ENCODE measurements around the gene COL13A1. TPM values are rescaled to one million over a fixed set of nuclear protein-coding genes. Genes with fewer than 3 reads are reported as not detected.

Gene COL13A1
- total RNA-seq, 1 donor from 2014 or later, result not detected

DNA sequence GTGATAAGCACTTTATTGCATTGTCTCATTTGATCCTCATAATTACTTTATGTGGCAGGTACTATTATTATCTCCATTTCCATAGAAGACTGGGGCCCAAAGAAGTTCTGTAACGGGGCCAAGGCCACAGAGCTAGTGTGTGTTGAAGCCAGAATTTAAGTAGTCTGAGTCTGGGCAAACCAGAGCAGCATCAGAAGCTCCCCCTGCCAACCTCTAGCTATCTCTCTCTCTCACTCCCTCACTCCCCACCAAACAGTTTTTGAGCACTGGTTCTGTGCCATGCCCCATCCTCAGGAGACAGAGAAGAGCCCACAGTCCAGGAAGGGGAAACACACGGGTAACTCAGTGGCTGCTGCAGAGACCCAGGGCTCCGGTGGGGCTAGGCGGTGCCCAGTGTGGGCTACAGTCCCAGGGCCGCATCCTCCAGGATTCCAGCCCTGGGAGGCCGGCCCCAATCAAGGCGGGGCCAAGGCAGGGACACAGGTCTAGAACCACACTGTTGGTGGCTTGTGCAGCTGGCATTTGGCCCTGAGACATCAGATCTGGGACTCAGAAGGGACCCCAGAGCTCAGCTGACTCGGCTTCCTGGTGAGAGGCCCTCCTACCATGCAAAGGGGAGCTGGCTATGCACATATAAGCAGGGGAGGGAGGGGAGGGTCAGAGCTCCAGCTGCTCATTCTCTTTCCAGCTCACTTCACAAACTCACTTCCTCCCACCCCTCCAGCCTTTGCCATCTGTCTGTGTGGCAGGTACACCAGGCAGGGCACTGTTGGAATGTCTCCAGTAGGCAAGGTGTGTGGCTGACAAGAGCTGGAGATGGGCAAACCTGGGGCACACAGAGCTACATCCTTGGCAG lies 34.4 kb downstream of the COL13A1 start:
- intact Hi-C loops (cut with DNase I), result no loop called here
- H3K27ac ChIP-seq, result no peak overlapping the region

DNA sequence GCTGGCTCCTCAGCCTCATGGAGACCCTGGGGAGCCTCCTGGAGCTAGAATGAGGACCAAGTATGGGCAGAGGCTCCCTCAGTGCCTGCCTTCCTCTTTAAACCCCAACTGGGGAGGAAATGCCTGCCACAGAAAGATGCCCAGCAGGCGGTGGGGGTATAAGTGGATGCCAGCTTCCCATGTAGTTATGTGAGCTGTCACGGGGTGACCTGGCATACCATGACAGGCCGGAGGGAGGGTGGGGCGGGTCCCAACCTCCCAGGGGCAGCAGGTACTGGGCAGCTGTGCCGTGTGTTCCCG lies 35.0 kb downstream of the COL13A1 start:
- no peak overlapping the region for H3K4me3 ChIP-seq
- no peak overlapping the region for H3K27ac ChIP-seq
- H3K4me1 ChIP-seq, result no peaks in the 10 kb centered on the region
- H3K27me3 ChIP-seq, result no peaks in the 10 kb centered on the region
- intact Hi-C loops (cut with DNase I), result no loop called here
- no peak for DNase-seq (ENCODE audit: extremely low spot score in 2 of 2)
- no peaks in the 10 kb centered on the region for H3K9me3 ChIP-seq
- no peak for TF ChIP-seq POLR2A (IDR thresholded peaks at IDR 0.05)
- no peak for TF ChIP-seq POLR2AphosphoS5 (IDR thresholded peaks at IDR 0.05; ENCODE audit: insufficient read depth in 1 of 2, low read depth in 1 of 2)
- TF ChIP-seq CTCF (IDR thresholded peaks at IDR 0.05), result no peak
- no peaks in the 10 kb centered on the region for H3K36me3 ChIP-seq

More for the DNA sequence above, 34.4 kb downstream of the COL13A1 start:
- DNase-seq (ENCODE audit: extremely low spot score in 2 of 2), result no peak
- H3K9me3 ChIP-seq, result no peaks in the 10 kb centered on the region
- no peaks in the 10 kb centered on the region for H3K4me1 ChIP-seq
- H3K36me3 ChIP-seq, result no peaks in the 10 kb centered on the region
- H3K27me3 ChIP-seq, result no peaks in the 10 kb centered on the region
- no peak overlapping the region for H3K4me3 ChIP-seq
- no peak for TF ChIP-seq POLR2AphosphoS5 (IDR thresholded peaks at IDR 0.05; ENCODE audit: insufficient read depth in 1 of 2, low read depth in 1 of 2)
- no peak for TF ChIP-seq CTCF (IDR thresholded peaks at IDR 0.05)
- TF ChIP-seq POLR2A (IDR thresholded peaks at IDR 0.05), result no peak

DNA sequence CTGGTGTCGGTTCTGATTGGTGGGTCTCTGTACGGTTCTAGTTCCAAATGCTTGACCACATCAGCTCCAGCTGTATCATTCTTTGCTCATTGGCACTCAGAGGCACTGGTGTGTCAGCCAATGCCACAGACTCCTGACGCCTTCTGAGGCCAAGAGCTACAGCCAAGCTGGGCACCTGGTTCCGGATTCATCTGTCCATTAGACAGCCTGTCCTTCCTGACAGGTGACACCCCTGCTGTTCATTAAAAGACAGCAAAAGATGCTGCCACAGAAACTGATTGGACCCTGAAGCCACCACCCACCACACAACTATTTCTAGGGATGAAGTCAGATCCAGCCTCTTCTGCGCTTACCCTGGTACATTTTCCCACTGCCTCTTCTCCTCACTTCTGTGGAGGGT lies 35.6 kb downstream of the COL13A1 start:
- intact Hi-C loops (cut with DNase I), result no loop called here
- Histone ChIP-seq H3K4me3 (no peak overlapping the region), H3K27ac (no peak overlapping the region), H3K9me3 (no peaks in the 10 kb centered on the region), H3K4me1 (no peaks in the 10 kb centered on the region), H3K36me3 (no peaks in the 10 kb centered on the region), H3K27me3 (no peaks in the 10 kb centered on the region)
- no peak for TF ChIP-seq POLR2AphosphoS5 (IDR thresholded peaks at IDR 0.05; ENCODE audit: insufficient read depth in 1 of 2, low read depth in 1 of 2)
- TF ChIP-seq POLR2A (IDR thresholded peaks at IDR 0.05), result no peak
- no peak for TF ChIP-seq CTCF (IDR thresholded peaks at IDR 0.05)
- DNase-seq (ENCODE audit: extremely low spot score in 2 of 2), result no peak

GRCh38 chr10:69838418-69838817 lies 36.7 kb downstream of the COL13A1 start:
- no peak for DNase-seq (ENCODE audit: extremely low spot score in 2 of 2)
- TF ChIP-seq CTCF (IDR thresholded peaks at IDR 0.05), result no peak
- TF ChIP-seq POLR2A (IDR thresholded peaks at IDR 0.05), result no peak
- no peak for TF ChIP-seq POLR2AphosphoS5 (IDR thresholded peaks at IDR 0.05; ENCODE audit: insufficient read depth in 1 of 2, low read depth in 1 of 2)
- Histone ChIP-seq H3K4me1 (no peaks in the 10 kb centered on the region), H3K27me3 (no peaks in the 10 kb centered on the region), H3K27ac (no peak overlapping the region), H3K9me3 (no peaks in the 10 kb centered on the region), H3K4me3 (no peak overlapping the region), H3K36me3 (no peaks in the 10 kb centered on the region)
- intact Hi-C loops (cut with DNase I), result no loop called here

GRCh38 chr10:69838853-69839252 lies 37.1 kb downstream of the COL13A1 start:
- no peak for TF ChIP-seq POLR2A (IDR thresholded peaks at IDR 0.05)
- no peak for TF ChIP-seq POLR2AphosphoS5 (IDR thresholded peaks at IDR 0.05; ENCODE audit: insufficient read depth in 1 of 2, low read depth in 1 of 2)
- TF ChIP-seq CTCF (IDR thresholded peaks at IDR 0.05), result no peak
- Histone ChIP-seq H3K4me3 (no peak overlapping the region), H3K9me3 (no peaks in the 10 kb centered on the region), H3K27me3 (no peaks in the 10 kb centered on the region), H3K4me1 (no peaks in the 10 kb centered on the region), H3K36me3 (no peaks in the 10 kb centered on the region), H3K27ac (no peak overlapping the region)
- DNase-seq (ENCODE audit: extremely low spot score in 2 of 2), result no peak
- intact Hi-C loops (cut with DNase I), result no loop called here

Measured in vagina (tissue), 2 donors.